HCEC 1CT (cell line): Measurements from ENCODE around the gene SMTN.
"Not testable (repeated sequence)": the region's sequence is repeated elsewhere in the genome, so short reads cannot be mapped to it uniquely, and the experiment has no call there.

Source experiments
- DNase-seq: peaks from one replicate; pipeline ENCODE4 v3.0.0-alpha.2; 2017

SMTN gene

GRCh38 chr22:31080848-31081649 lies at the start of gene SMTN:
Gene SMTN, plus strand, starts transcription at chr22:31081318. Its CDS starts 1,941 bp downstream, at chr22:31083259.
- peak; percentile 86 for DNase-seq

- DNase-seq = peak; percentile 36
Measured at GRCh38 chr22:31036671-31037550, 44.2 kb upstream of the SMTN start.

GRCh38 chr22:31038686-31039085 lies 42.4 kb upstream of the SMTN start:
- no peak for DNase-seq

- peak; percentile 77 for DNase-seq
Measured at GRCh38 chr22:31039393-31039792, 41.7 kb upstream of the SMTN start.

- DNase-seq = no peak
Measured at GRCh38 chr22:31040542-31041398, 40.3 kb upstream of the SMTN start.

- peak; percentile 55 for DNase-seq
Measured at GRCh38 chr22:31044262-31044861, 36.8 kb upstream of the SMTN start.

GRCh38 chr22:31045900-31046538 lies 35.1 kb upstream of the SMTN start:
- no peak for DNase-seq

GRCh38 chr22:31046539-31047226 lies 34.4 kb upstream of the SMTN start:
- no peak for DNase-seq

GRCh38 chr22:31048570-31048969 lies 32.5 kb upstream of the SMTN start:
- no peak for DNase-seq

GRCh38 chr22:31049815-31050420 lies 31.2 kb upstream of the SMTN start:
- DNase-seq = no peak

GRCh38 chr22:31055117-31055634 lies 25.9 kb upstream of the SMTN start:
- no peak for DNase-seq

- peak; percentile 97 for DNase-seq
Measured at GRCh38 chr22:31055635-31056159, 25.4 kb upstream of the SMTN start.

- DNase-seq = no peak
Measured at GRCh38 chr22:31056986-31057599, 24.0 kb upstream of the SMTN start.

GRCh38 chr22:31059663-31060062 lies 21.5 kb upstream of the SMTN start:
- DNase-seq = not testable (repeated sequence)

- no peak for DNase-seq
Measured at GRCh38 chr22:31062566-31063230, 18.4 kb upstream of the SMTN start.

- DNase-seq = no peak
Measured at GRCh38 chr22:31064369-31064768, 16.7 kb upstream of the SMTN start.

GRCh38 chr22:31068970-31069369 lies 12.1 kb upstream of the SMTN start:
- DNase-seq = no peak

- not testable (repeated sequence) for DNase-seq
Measured at GRCh38 chr22:31069691-31070314, 11.3 kb upstream of the SMTN start.

- DNase-seq = not testable (repeated sequence)
Measured at GRCh38 chr22:31073125-31073524, 8.0 kb upstream of the SMTN start.
